HL-60/S4 treated with phorbol 12-myristate 13-acetate at 8.2 ng/mL for 4 days and 3 days (cell line): ENCODE measurements around the gene SERPINA9.
"Not testable (repeated sequence)": the region's sequence is repeated elsewhere in the genome, so short reads cannot be mapped to it uniquely, and the experiment has no call there.

Source experiments
- in situ Hi-C: fragments of 300-500 bp; cut with MboI; formaldehyde crosslinking; loops from 2 replicates; pipeline ENCODE4 v1.15.0; 2022; ENCODE audit warnings: low sequenced_read_pairs

Gene SERPINA9

DNA sequence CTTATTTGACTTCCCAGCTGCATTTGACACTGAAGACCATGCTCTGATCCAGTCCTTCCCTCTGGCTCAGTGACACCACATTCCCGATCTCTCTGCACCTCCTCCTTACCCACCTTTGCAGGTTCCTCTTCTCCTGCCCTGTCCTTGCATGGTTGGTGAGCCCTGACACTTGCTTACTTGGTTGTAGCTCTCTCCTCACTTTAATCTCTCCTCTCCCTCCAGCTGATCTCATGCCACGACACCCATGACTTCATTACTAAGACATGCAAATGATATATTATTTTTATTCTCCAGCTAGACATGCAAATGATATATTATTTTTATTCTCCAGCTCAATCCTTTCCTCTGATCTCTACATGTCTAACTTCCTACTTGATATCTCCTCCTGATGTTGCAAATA is at the start of gene SERPINA9:
TSS of gene SERPINA9 (minus strand) at position 175 of the 400 bp plus-strand sequence. CDS start 6,357 bp downstream, outside the sequence.
- in situ Hi-C loops, result no loop called here

DNA sequence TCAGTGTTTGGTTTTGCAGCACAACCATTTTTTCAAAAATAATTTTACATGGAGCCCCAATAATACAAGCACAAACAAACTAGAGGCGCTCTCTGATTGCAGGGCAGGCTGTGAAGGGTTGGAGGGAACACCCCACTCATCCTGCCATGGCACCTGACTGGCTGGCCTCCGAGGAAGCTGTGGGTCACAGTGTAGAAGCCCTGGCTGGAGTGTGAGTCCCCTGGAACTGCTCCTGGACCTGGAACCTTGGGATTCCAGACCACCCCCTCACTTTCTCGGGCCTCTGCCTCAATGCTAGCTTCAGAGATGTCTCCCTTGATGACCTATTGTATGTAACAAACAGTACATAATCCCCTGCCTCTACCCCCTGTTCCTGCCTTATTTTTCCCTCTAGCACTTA is 48.1 kb upstream of the SERPINA9 start:
- in situ Hi-C loops, result no loop called here

- in situ Hi-C loops, result no loop called here
These were observed 47.3 kb upstream of the SERPINA9 start for GRCh38 chr14:94523265-94523664.

DNA sequence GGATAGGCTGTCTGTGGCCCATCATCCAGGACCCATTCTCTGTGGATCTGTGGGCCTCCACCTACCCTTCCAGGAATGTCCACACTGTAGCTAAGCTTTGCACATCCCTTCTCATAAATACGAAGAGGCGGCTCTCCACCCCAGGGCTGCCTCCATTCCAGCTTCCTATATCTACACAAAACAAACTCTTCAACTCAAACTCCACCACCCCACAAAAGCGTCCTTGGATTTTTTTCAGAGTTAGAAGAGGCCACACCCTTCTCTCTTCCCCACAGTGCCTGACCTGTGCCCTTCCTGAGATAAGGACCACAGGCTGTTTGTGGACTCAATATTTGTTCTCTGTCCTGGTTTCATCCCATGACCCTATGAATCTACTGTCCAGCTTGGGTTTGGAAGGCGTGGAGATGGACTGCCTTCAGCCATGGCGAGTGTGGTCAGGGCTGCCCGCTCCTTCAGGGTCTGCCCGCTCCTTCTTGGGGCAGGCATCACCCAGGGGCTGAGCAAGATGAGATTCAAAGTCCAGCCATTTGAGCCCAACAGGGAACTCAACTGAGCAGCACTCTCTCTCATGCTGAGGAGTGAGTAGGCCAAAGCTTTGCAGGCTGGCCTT is 46.2 kb upstream of the SERPINA9 start:
- in situ Hi-C loops, result no loop called here

DNA sequence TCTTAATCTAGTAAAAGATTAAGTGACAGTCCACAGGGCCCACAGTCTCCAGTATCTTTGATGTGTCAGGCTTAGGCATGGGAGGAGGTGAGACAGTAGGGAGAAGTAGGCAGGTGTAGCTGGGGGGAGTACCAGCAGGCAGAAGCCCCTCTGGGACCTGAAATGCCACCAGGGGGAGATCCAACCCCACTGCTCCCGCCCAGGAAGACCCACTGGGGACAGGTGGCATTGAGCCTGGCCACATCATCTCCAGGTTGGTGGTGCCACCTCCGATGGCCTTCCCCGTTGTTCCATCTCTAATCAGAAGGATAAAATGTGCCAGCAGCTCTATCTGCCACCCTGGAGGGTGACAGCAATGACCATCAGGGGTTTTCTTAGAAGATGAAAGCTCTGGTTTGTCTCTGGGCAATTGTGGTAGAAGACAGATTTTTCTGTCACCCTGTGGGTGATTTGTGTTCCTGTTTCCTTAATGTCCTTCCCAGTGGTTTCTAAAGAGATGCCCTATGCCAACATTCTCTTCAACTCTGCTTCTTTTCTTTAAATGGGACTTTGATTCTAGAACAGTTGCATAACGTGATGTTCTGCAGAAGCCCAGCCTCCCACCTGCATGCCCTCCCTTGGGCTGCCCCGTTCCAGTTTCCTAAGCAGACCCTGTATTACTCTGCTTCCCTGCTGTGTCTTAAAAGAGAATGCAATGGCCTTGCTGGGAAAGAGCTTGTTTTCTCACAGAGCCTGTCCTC is 45.5 kb upstream of the SERPINA9 start:
- in situ Hi-C loops, result no loop called here

DNA sequence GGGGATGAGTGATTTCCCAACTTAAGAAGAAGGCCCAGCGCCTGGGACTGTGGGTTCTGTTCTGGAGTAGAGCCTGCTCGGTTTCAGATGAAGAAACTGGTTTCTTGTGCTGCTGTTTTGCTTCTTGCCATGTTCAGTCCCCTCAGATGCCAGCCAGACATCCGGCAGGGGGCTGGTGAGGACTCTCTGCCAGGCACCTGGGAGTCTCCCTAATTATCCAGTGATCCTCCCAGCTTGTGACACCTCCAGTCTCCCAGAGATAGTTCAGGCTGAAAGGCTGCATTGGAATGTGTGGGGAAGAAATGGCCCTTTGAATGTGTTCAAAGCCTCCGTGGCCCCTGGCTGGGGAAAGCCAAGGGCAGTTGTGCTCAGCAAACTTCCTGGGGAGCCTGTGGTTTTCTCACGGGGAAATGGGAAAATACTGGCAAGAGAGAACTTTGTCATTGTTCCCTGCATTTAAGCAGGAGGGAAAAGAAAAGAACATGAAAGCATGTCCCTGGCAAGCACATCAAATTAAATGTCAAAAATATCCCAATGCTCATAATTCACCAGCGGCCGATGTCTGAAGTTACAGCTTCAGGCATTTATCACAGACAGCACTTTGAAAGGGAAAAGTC is 41.8 kb upstream of the SERPINA9 start:
- in situ Hi-C loops, result no loop called here

DNA sequence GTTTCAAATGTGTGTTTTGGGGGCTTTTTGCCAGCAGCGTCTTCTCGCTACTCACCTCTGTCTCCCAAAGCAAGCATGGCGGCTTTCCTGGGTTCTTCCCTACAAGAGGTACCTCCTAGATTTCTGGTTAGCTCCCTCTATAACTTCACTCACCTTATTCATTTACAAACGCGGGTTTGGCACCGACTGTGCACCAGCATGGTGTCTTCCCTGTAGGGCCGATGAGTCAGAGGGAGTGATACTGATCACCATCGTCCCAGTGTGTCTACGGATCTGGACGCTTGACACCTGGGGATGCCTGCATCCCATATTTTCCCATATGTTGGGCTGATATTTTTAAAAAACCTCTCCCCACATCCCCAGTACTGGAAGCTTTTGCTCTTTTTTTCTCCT is 41.2 kb upstream of the SERPINA9 start:
- in situ Hi-C loops, result no loop called here

DNA sequence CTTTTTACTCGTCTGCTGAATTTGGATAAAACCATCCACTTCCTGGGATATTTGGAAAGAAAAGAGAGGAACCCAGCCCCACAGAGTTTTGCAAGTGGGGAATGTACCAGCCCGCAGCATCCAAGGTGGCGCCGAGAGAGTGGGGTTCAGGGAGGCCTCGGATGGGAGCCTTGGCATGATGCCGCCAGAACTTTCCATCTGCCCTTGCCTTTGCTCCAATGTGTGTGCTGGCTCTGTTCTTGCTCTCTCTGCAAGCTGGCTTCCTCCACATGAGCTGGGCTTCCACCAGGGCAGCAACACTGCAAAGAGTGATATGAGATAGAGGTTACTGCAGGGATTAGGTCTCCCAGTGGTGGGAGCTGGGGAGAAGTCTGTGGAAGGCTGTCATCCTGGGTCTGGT is 39.9 kb upstream of the SERPINA9 start:
- in situ Hi-C loops, result no loop called here

DNA sequence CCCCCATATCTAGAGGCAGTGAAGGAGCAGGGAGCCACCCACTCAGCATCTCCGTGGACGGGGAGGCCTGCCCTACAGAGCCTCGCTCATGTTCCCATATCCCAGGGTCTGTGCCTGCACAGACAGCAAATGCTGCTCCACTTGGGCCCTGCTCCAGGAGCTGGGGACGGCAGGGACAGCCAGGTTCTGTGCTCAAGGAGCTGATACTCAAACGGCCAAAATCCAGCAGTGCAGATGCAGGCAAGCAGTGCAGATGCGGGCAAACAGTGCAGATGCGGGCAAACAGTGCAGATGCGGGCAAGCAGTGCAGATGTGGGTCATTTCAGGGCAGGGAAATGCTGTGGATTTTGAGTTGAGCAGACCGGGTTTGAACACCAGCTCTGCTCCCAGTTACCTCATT is 39.4 kb upstream of the SERPINA9 start:
- in situ Hi-C loops, result no loop called here

DNA sequence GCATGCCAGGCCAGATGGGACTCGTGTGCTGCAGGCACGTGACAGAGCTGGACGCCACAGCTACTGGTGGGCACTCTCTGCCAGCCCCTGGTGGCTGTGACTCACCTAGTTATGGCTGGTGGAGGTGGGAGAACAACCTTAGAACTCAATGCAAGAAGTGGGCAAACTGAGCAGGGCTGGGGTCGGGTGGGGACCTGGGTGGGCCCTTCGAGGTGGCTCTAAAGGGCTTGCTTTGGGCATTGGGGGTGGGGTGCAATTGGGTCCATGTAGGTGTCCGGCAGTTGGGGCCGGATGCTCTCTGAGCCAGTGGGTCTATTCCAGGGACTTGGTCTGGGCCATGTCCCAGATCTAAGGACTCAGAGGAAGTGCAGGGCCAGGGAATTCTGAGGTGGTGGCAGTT is 38.4 kb upstream of the SERPINA9 start:
- in situ Hi-C loops, result no loop called here

GRCh38 chr14:94510481-94510880 is 34.5 kb upstream of the SERPINA9 start:
- in situ Hi-C loops, result not testable (repeated sequence)

GRCh38 chr14:94509356-94509755 is 33.4 kb upstream of the SERPINA9 start, which contains the start of gene SERPINA12:
Gene SERPINA12, minus strand, starts transcription at chr14:94509469. Its CDS starts 11,072 bp downstream, at chr14:94498397.
- in situ Hi-C loops, result no loop called here

- in situ Hi-C loops, result no loop called here
These were observed 29.6 kb upstream of the SERPINA9 start for GRCh38 chr14:94505641-94506040.

- in situ Hi-C loops, result no loop called here
These were observed 29.2 kb upstream of the SERPINA9 start for GRCh38 chr14:94505206-94505605.

DNA sequence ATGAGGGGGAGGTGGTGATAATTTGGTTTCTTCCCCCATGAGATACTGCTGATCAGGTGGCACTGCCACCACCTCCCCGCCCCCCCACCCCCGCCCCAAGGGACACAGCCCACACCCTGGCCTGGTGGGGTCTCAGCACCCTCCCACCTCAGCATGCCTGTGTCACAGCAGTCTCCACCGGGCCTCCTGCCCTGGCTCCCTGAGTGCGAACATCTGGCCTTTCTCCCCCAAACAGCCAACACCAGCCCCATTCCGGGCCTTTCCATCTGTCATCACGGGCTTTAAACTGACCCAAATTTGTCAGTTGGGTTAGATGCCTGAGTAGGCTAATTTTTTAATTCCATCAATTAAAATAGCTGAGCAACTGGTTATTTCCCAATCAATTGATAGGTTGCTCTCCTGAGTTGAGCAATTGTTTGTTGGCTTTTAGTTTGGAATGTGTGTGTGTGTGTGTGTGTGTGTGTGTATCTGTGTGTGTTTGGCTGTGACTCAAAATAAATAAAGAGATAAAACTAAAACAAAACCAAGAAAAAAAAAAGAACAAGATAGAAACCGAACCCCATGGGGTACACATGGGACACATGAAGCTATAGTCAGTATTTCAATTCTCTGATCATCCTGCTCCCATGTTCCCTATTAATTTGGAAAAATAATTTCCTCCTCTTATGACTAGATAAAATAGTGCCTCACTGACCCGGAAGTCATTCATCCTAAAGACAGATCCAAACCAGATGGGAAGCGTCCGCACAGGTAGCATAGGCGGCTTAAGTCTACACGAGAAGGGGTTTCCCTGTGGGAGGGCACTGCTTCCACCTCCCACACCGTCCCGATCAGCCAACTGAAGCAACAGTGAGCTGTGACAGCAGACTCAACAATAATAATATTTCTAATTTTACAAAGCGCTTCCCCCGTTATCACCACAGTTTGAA is 25.9 kb upstream of the SERPINA9 start:
- in situ Hi-C loops, result no loop called here

GRCh38 chr14:94500264-94500663 is 24.3 kb upstream of the SERPINA9 start:
- in situ Hi-C loops, result no loop called here

DNA sequence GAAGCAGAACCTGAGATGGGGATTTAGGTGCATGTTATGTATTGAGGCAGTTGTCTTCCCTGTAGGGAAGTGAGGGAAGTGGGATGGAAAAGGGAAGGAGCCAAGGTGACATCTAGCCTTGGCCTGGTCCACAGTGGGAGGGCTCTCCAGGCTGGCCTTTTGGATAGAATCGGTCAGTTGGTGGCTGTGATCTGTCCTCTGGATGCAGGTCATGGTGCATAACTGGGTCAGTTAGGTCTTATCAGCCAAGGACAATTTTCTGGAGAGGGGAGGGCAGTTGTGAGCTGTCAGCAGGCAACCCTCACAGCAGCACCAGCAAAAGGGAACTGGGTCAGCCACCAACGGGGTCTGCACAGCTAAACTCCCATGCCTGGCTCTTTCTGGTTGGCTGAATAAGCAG is 23.7 kb upstream of the SERPINA9 start:
- in situ Hi-C loops, result no loop called here

DNA sequence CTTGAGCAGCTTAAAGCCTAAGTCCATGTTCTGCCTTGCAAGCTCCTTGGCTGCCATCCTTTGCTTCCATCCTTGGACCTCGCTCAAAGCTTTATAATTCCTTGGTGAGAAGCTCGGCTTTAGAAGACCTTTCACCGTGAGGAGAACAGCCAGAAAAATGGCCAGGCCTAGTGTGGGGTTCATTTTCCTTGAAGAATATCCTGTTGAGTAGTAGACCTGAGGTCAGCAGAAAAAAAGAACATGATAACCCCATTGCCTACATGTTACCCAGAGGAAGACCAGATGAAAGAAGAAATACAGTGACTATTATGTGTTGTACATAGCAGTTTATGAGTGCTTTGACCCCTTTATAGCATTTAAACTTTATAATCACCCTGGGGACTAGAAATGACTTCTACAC is 22.2 kb upstream of the SERPINA9 start:
- in situ Hi-C loops, result no loop called here

DNA sequence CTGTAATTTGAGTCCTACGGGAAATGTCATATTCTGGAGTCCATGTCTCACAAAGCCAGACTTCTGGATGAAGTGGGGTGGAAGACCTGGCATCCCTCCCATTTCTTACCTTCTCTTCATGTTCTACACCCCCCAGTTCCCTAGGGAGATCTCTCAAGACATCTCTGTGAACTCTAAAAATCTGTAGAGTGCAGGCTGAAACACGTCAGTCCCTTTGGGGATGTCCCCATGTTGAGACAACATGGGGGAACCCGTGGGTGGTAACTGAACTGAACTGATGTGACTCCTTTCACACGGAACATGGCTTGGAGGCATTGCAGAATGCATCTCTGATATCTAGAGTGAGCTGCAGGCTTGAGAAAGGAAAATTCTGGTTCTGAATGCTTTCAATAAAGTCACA is 18.1 kb upstream of the SERPINA9 start:
- in situ Hi-C loops, result no loop called here

GRCh38 chr14:94491511-94491910 is 15.5 kb upstream of the SERPINA9 start:
- in situ Hi-C loops, result no loop called here

DNA sequence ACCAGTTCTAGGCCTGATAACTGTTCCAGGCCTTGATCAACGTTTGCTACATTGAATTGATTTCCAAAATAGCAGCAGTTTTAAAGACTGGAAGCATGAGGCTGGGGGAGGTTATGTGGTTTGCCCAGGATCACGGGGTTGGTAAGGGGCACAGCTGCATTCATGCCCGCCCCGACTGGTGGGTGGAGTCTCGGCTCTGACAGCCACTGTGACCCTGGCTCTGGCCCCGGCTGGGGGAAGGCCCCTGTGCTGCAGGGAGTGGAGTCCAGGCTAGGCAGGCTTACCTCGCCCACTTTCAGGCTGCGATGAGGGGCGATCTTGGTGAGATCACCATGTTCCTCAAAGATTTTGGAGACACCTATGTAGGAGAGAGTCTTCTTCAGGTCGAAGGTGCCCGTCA is 13.3 kb upstream of the SERPINA9 start:
- in situ Hi-C loops, result no loop called here
